Endothelial cell (in vitro differentiated cells): ENCODE results near the gene PIK3CD. TPM values are rescaled to one million over a fixed set of nuclear protein-coding genes. Genes with fewer than 3 reads are reported as not detected.

Experiments
- DNase-seq: peaks from one replicate; pipeline ENCODE4 v3.0.0; 2021; ENCODE audit warnings: low spot score
- H3K27ac Mint-ChIP-seq: one replicate; pipeline ENCODE4 v1.8.0; 2021; ENCODE audit warnings: mixed read lengths, inconsistent platforms; ENCODE audit not compliant: unreplicated experiment
- H3K27me3 Mint-ChIP-seq: one replicate; pipeline ENCODE4 v1.8.0; 2021; ENCODE audit warnings: mild to moderate bottlenecking, moderate library complexity, mixed read lengths, inconsistent platforms; ENCODE audit not compliant: unreplicated experiment
- H3K36me3 Mint-ChIP-seq: one replicate; pipeline ENCODE4 v1.8.0; 2021; ENCODE audit warnings: mild to moderate bottlenecking, low read depth, mixed read lengths, inconsistent platforms; ENCODE audit not compliant: unreplicated experiment
- H3K4me1 Mint-ChIP-seq: one replicate; pipeline ENCODE4 v1.8.0; 2021; ENCODE audit warnings: mild to moderate bottlenecking, mixed read lengths, inconsistent platforms; ENCODE audit not compliant: unreplicated experiment
- H3K4me3 Mint-ChIP-seq: one replicate; pipeline ENCODE4 v1.8.0; 2021; ENCODE audit warnings: mild to moderate bottlenecking, mixed read lengths, inconsistent platforms; ENCODE audit not compliant: unreplicated experiment
- H3K9me3 Mint-ChIP-seq: one replicate; pipeline ENCODE4 v1.8.0; 2021; ENCODE audit warnings: mixed read lengths, inconsistent platforms; ENCODE audit not compliant: unreplicated experiment
- total RNA-seq: library from RNA; stranded (reverse); fragmentation: NEBNext Ultra II Directional; extraction: Animal tissue kit (Norgen Biotek cat#: 25700); gene quantifications from one replicate; pipeline ENCODE4 v1.2.1, GENCODE V29; 2021; ENCODE audit not compliant: unreplicated experiment
- TF ChIP-seq, protein P1 (sequence below): fragments of 200-600 bp; sonication (generic); IDR thresholded peaks from one replicate; pipeline ENCODE4 v1.5.0; 2021; ENCODE audit warnings: antibody characterized with exemption; ENCODE audit not compliant: unreplicated experiment

Gene PIK3CD
- total RNA-seq, 1 donor from 2014 or later, result 30.3 TPM

DNA sequence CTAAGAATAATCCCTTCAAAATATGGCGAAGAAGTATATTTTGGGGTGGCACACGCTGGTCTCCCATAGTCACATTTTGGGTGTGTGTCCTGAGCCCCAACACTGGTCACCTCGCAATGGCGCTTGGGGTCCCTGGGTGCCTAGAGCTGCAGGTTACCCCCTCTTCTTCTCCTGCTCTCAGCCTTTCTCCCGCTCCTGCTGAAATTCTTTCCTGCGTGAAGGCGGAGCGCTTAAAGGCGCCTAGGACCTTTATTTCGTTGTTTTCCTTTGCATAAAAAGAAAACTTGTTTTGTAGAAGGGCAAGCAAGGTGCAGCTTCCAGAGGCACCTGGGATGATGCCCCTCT lies 339 bp upstream of the PIK3CD start:
- H3K9me3 Mint-ChIP-seq, result no peaks in the 10 kb centered on the region
- peaks cover 8% of the 10 kb centered on the region for H3K27me3 Mint-ChIP-seq
- peak overlapping the region; percentile 83 for H3K4me3 Mint-ChIP-seq
- TF ChIP-seq, protein P1, sequence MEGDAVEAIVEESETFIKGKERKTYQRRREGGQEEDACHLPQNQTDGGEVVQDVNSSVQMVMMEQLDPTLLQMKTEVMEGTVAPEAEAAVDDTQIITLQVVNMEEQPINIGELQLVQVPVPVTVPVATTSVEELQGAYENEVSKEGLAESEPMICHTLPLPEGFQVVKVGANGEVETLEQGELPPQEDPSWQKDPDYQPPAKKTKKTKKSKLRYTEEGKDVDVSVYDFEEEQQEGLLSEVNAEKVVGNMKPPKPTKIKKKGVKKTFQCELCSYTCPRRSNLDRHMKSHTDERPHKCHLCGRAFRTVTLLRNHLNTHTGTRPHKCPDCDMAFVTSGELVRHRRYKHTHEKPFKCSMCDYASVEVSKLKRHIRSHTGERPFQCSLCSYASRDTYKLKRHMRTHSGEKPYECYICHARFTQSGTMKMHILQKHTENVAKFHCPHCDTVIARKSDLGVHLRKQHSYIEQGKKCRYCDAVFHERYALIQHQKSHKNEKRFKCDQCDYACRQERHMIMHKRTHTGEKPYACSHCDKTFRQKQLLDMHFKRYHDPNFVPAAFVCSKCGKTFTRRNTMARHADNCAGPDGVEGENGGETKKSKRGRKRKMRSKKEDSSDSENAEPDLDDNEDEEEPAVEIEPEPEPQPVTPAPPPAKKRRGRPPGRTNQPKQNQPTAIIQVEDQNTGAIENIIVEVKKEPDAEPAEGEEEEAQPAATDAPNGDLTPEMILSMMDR, result no peak
- no peaks in the 10 kb centered on the region for H3K36me3 Mint-ChIP-seq
- H3K4me1 Mint-ChIP-seq, result peaks cover 2% of the 10 kb centered on the region
- DNase-seq, result no peak
- no peak overlapping the region for H3K27ac Mint-ChIP-seq

- peak; percentile 31 for DNase-seq
- no peaks in the 10 kb centered on the region for H3K9me3 Mint-ChIP-seq
- peaks cover 6% of the 10 kb centered on the region for H3K27me3 Mint-ChIP-seq
- TF ChIP-seq, protein P1, result no peak
- no peak overlapping the region for H3K27ac Mint-ChIP-seq
- peaks cover 2% of the 10 kb centered on the region for H3K4me1 Mint-ChIP-seq
- H3K4me3 Mint-ChIP-seq, result peak overlapping the region; percentile 82
- no peaks in the 10 kb centered on the region for H3K36me3 Mint-ChIP-seq
Observed at GRCh38 chr1:9652379-9653209, 1.1 kb downstream of the PIK3CD start.

GRCh38 chr1:9653210-9653490 lies 1.6 kb downstream of the PIK3CD start:
- peaks cover 2% of the 10 kb centered on the region for H3K4me1 Mint-ChIP-seq
- TF ChIP-seq, protein P1, result no peak
- H3K9me3 Mint-ChIP-seq, result no peaks in the 10 kb centered on the region
- no peak for DNase-seq
- H3K27me3 Mint-ChIP-seq, result peaks cover 6% of the 10 kb centered on the region
- no peak overlapping the region for H3K27ac Mint-ChIP-seq
- no peak overlapping the region for H3K4me3 Mint-ChIP-seq
- H3K36me3 Mint-ChIP-seq, result no peaks in the 10 kb centered on the region

DNA sequence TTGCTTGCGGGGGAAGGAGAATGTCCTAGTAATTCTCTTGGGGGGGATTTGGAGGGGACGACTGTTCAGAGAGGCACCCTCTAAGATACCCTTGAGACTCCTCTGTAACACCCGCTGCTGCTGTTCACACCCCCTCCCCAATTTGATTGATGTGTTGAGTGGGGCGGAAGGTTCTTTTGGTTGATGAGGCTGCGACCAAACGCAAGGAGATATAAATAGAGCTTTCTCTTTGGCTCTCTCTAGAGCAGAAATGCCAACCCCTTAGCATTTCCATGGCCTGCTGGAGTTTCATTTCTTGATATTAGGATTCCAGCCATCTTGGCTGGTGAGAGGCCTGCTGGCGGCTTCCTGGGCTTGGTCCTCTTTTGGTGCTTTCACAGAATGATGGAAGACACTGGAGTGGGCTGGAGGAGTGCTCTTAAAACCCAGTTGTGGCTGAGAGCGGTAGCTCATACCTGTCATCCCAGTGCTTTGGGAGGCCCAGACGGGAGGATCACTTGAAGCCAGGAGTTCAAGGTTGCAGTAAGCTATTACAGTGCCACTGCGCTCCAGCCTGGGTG lies 2.0 kb downstream of the PIK3CD start:
- peaks cover 2% of the 10 kb centered on the region for H3K4me1 Mint-ChIP-seq
- no peak overlapping the region for H3K27ac Mint-ChIP-seq
- no peak overlapping the region for H3K4me3 Mint-ChIP-seq
- H3K9me3 Mint-ChIP-seq, result no peaks in the 10 kb centered on the region
- no peaks in the 10 kb centered on the region for H3K36me3 Mint-ChIP-seq
- DNase-seq, result no peak
- TF ChIP-seq, protein P1, result no peak
- peaks cover 6% of the 10 kb centered on the region for H3K27me3 Mint-ChIP-seq

DNA sequence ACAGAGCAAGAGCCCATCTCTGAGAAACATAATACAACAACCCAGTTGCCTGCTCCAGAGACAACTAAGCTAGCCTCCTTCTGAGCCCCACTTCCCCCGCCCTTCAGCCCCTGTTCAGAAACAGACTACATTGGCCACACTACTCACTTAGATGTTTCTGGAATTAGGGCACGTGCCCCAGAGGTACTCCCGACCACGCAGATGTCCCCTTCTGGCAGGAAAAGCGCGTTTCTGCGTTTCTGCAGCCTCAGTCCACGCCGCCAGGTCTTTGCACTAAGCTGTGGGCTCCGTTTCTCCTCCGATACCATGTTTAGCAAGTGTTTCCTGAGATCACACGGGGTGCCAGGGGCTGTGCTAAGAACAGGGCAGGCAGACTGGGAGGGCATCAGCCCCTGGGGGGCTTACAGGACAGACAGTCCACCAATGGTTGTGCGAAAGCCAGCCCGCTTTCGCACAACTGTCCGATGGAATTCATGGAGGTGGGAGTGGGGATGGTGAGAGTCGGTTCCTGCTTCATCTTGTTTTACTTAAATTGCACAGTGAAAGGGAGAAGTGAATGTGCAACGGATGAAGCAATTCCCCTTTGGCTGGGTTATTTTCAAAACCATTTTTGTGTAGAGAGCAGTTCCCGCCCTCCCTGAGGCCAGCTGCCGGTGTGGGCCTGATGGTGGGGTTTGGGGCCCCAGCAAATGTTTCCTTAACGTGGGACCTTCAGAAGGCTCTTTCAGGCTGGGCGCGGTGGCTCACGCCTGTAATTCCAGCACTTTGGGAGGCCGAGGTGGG lies 2.7 kb downstream of the PIK3CD start:
- Mint-ChIP-seq H3K27me3 (peaks cover 6% of the 10 kb centered on the region), H3K27ac (no peak overlapping the region), H3K4me1 (peaks cover 2% of the 10 kb centered on the region), H3K36me3 (no peaks in the 10 kb centered on the region), H3K4me3 (no peak overlapping the region), H3K9me3 (no peaks in the 10 kb centered on the region)
- TF ChIP-seq, protein P1, result no peak
- DNase-seq, result no peak
